Skeletal muscle tissue (tissue), 4 donors: ENCODE data around the gene BLOC1S5. TPM values are rescaled to one million over a fixed set of nuclear protein-coding genes. Genes with fewer than 3 reads are reported as not detected.

ENCODE experiments used
- H3K27ac ChIP-seq: one replicate; pipeline ENCODE4 v1.7.0; 2013; ENCODE audit warnings: mild to moderate bottlenecking, low read depth, low read length, inconsistent platforms
- H3K27me3 ChIP-seq, 3 donors: one replicate each; pipeline ENCODE4 v1.7.0; 2013; ENCODE audit warnings: low read length in 3 of 3; ENCODE audit not compliant: control insufficient read depth in 3 of 3, insufficient read depth in 3 of 3
- H3K36me3 ChIP-seq, 3 donors: one replicate each; pipeline ENCODE4 v1.7.0; 2013; ENCODE audit warnings: low read length in 3 of 3; ENCODE audit not compliant: control insufficient read depth in 3 of 3, insufficient read depth in 3 of 3
- H3K4me1 ChIP-seq, 3 donors: one replicate each; pipeline ENCODE4 v1.7.0; 2013; ENCODE audit warnings: low read length in 3 of 3, mild to moderate bottlenecking in 3 of 3; ENCODE audit not compliant: control insufficient read depth in 3 of 3, insufficient read depth in 3 of 3
- H3K4me3 ChIP-seq, 3 donors: one replicate each; pipeline ENCODE4 v1.7.0; 2013; ENCODE audit warnings: low read length in 3 of 3
- H3K9ac ChIP-seq, 3 donors: one replicate each; pipeline ENCODE4 v1.7.0; 2013; ENCODE audit warnings: low read length in 3 of 3, mild to moderate bottlenecking in 3 of 3, moderate library complexity in 2 of 3, low read depth in 1 of 3
- H3K9me3 ChIP-seq, 3 donors: one replicate each; pipeline ENCODE4 v1.7.0; 2013; ENCODE audit warnings: low read length in 3 of 3; ENCODE audit not compliant: control insufficient read depth in 3 of 3
- total RNA-seq: library from RNA; depleted of rRNA; stranded (reverse); fragments of >200 nt; gene quantifications from one replicate; pipeline ENCODE4 v1.2.3, GENCODE V29; 2014
- donor health status: Osteomylitis.

The BLOC1S5 gene
- total RNA-seq, 1 donor from 2014 or later, result 14.1 TPM

GRCh38 chr6:8082954-8083858, 19.0 kb upstream of the BLOC1S5 start:
- Histone ChIP-seq H3K4me1 (peaks cover 3 to 7% (median 6%) of the 10 kb centered on the region in 3 donors), H3K9ac (no peak overlapping the region), H3K36me3 (peaks cover 2 to 9% (median 7%) of the 10 kb centered on the region in 3 donors), H3K27me3 (no peaks in the 10 kb centered on the region), H3K9me3 (no peaks in the 10 kb centered on the region), H3K4me3 (no peak overlapping the region), H3K27ac (peak overlapping the region; percentile 3)

- H3K4me1 ChIP-seq, result peaks cover 3 to 7% (median 6%) of the 10 kb centered on the region in 3 donors
- peaks cover 2 to 4% (median 3%) of the 10 kb centered on the region in 3 donors for H3K36me3 ChIP-seq
- no peak overlapping the region for H3K4me3 ChIP-seq
- no peaks in the 10 kb centered on the region for H3K9me3 ChIP-seq
- no peaks in the 10 kb centered on the region for H3K27me3 ChIP-seq
- H3K9ac ChIP-seq, result no peak overlapping the region
- no peak overlapping the region for H3K27ac ChIP-seq
Observed at GRCh38 chr6:8082572-8082953, 18.4 kb upstream of the BLOC1S5 start.

- Histone ChIP-seq H3K4me3 (no peak overlapping the region), H3K9ac (no peak overlapping the region), H3K4me1 (peaks cover 3 to 7% (median 6%) of the 10 kb centered on the region in 3 donors), H3K27ac (no peak overlapping the region), H3K36me3 (no peaks in the 10 kb centered on the region), H3K27me3 (no peaks in the 10 kb centered on the region), H3K9me3 (no peaks in the 10 kb centered on the region)
Observed at GRCh38 chr6:8080362-8081151, 16.4 kb upstream of the BLOC1S5 start.

GRCh38 chr6:8079126-8079525, 14.9 kb upstream of the BLOC1S5 start:
- peaks cover 3 to 7% (median 6%) of the 10 kb centered on the region in 3 donors for H3K4me1 ChIP-seq
- H3K9ac ChIP-seq, result no peak overlapping the region
- H3K27ac ChIP-seq, result no peak overlapping the region
- H3K27me3 ChIP-seq, result no peaks in the 10 kb centered on the region
- H3K36me3 ChIP-seq, result no peaks in the 10 kb centered on the region
- H3K4me3 ChIP-seq, result no peak overlapping the region
- no peaks in the 10 kb centered on the region for H3K9me3 ChIP-seq

GRCh38 chr6:8077991-8078390, 13.8 kb upstream of the BLOC1S5 start:
- H3K4me1 ChIP-seq, result peaks cover 0 to 3% (median 0%) of the 10 kb centered on the region in 3 donors
- no peaks in the 10 kb centered on the region for H3K9me3 ChIP-seq
- no peak overlapping the region for H3K4me3 ChIP-seq
- no peak overlapping the region for H3K27ac ChIP-seq
- H3K9ac ChIP-seq, result no peak overlapping the region
- no peaks in the 10 kb centered on the region for H3K27me3 ChIP-seq
- no peaks in the 10 kb centered on the region for H3K36me3 ChIP-seq

GRCh38 chr6:8075704-8076103, 11.5 kb upstream of the BLOC1S5 start:
- H3K4me3 ChIP-seq, result no peak overlapping the region
- H3K4me1 ChIP-seq, result no peaks in the 10 kb centered on the region
- H3K36me3 ChIP-seq, result no peaks in the 10 kb centered on the region
- no peaks in the 10 kb centered on the region for H3K27me3 ChIP-seq
- H3K27ac ChIP-seq, result no peak overlapping the region
- H3K9me3 ChIP-seq, result no peaks in the 10 kb centered on the region
- H3K9ac ChIP-seq, result no peak overlapping the region

GRCh38 chr6:8075185-8075584, 11.0 kb upstream of the BLOC1S5 start:
- Histone ChIP-seq H3K4me1 (no peaks in the 10 kb centered on the region), H3K27me3 (no peaks in the 10 kb centered on the region), H3K4me3 (no peak overlapping the region), H3K36me3 (no peaks in the 10 kb centered on the region), H3K9me3 (no peaks in the 10 kb centered on the region), H3K9ac (no peak overlapping the region), H3K27ac (no peak overlapping the region)

- H3K27me3 ChIP-seq, result no peaks in the 10 kb centered on the region
- no peak overlapping the region for H3K4me3 ChIP-seq
- H3K4me1 ChIP-seq, result no peaks in the 10 kb centered on the region
- no peak overlapping the region for H3K27ac ChIP-seq
- no peaks in the 10 kb centered on the region for H3K36me3 ChIP-seq
- no peaks in the 10 kb centered on the region for H3K9me3 ChIP-seq
- H3K9ac ChIP-seq, result no peak overlapping the region
Observed at GRCh38 chr6:8074213-8074612, 10.0 kb upstream of the BLOC1S5 start.

- no peak overlapping the region for H3K9ac ChIP-seq
- H3K36me3 ChIP-seq, result no peaks in the 10 kb centered on the region
- no peak overlapping the region for H3K27ac ChIP-seq
- no peaks in the 10 kb centered on the region for H3K9me3 ChIP-seq
- no peaks in the 10 kb centered on the region for H3K27me3 ChIP-seq
- no peaks in the 10 kb centered on the region for H3K4me1 ChIP-seq
- no peak overlapping the region for H3K4me3 ChIP-seq
Observed at GRCh38 chr6:8073758-8074157, 9.6 kb upstream of the BLOC1S5 start.

- Histone ChIP-seq H3K9me3 (no peaks in the 10 kb centered on the region), H3K36me3 (no peaks in the 10 kb centered on the region), H3K4me3 (no peak overlapping the region), H3K27me3 (no peaks in the 10 kb centered on the region), H3K4me1 (no peaks in the 10 kb centered on the region), H3K27ac (no peak overlapping the region), H3K9ac (no peak overlapping the region)
Observed at GRCh38 chr6:8070718-8071117, 6.5 kb upstream of the BLOC1S5 start.
